SKM-1 treated with dmso at 0.1 percent for 144 hours (cell line): ENCODE measurements around the gene PIP5K1A.

Experiments used
- DNase-seq: peaks from one replicate; lab custom pipeline; 2025; ENCODE audit not compliant: unreplicated experiment; lab: John Stamatoyannopoulos, UW

The PIP5K1A gene

DNA sequence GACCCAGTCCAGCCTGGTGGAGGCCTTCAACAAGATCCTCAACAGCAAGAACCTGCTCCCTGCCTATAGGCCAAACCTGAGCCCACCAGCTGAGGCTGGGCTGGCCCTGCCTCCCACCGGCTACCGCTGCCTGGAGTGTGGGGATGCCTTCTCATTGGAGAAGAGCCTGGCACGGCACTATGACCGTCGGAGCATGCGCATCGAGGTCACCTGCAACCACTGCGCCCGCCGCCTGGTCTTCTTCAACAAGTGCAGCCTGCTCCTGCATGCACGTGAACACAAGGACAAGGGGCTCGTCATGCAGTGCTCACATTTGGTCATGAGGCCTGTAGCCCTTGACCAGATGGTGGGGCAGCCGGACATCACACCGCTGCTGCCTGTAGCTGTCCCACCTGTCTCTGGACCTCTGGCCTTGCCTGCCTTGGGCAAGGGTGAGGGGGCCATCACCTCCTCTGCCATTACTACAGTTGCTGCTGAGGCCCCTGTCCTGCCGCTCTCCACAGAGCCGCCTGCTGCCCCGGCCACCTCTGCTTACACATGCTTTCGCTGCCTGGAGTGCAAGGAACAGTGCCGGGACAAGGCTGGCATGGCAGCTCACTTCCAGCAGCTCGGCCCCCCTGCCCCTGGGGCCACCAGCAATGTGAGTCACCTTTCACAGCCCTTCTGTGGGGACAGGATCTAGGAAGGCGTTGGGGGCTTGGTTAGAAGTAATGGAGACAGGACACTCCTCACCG lies 89.6 kb downstream of the PIP5K1A start:
- DNase-seq, result no peak

DNA sequence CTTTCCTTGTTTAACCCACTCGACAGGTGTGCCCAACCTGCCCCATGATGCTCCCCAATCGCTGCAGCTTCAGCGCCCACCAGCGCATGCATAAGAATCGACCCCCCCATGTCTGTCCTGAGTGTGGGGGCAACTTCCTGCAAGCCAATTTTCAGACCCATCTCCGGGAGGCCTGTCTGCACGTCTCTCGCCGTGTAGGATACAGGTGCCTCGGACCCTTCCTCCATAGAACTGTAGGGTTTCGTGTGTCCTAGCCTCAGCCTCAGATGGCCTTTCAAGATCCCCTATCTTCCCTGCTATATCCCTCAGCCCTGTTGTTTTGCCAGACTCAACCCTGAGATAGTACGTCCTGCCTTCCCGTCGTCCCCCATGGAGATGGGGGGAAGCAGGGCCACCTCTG lies 90.2 kb downstream of the PIP5K1A start:
- DNase-seq, result no peak

DNA sequence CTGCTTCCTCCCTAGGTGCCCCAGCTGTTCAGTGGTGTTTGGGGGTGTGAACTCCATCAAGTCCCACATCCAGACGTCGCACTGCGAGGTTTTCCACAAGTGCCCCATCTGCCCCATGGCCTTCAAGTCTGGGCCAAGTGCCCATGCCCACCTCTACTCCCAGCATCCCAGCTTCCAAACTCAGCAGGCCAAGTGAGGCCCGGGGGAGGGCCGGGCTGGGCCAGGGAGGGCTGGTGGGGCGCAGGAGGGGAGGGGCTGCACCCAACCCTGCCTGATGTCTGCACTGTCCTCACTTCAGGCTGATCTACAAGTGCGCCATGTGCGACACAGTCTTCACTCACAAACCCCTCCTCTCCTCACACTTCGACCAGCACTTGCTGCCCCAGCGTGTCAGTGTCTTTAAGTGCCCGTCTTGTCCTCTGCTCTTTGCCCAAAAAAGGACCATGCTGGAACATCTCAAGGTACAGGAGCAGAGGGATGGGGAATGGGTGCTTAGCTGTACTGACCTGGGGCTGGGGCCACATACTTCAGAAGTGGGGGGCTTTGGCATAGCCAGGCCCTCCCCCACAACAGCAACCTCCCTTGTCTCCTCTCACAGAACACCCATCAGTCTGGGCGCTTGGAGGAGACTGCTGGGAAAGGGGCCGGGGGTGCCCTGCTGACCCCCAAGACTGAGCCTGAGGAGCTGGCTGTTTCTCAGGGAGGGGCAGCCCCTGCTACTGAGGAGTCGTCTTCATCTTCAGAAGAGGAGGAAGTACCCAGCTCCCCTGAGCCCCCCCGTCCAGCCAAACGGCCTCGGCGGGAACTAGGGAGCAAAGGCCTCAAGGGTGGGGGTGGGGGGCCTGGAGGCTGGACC lies 91.0 kb downstream of the PIP5K1A start:
- no peak for DNase-seq

DNA sequence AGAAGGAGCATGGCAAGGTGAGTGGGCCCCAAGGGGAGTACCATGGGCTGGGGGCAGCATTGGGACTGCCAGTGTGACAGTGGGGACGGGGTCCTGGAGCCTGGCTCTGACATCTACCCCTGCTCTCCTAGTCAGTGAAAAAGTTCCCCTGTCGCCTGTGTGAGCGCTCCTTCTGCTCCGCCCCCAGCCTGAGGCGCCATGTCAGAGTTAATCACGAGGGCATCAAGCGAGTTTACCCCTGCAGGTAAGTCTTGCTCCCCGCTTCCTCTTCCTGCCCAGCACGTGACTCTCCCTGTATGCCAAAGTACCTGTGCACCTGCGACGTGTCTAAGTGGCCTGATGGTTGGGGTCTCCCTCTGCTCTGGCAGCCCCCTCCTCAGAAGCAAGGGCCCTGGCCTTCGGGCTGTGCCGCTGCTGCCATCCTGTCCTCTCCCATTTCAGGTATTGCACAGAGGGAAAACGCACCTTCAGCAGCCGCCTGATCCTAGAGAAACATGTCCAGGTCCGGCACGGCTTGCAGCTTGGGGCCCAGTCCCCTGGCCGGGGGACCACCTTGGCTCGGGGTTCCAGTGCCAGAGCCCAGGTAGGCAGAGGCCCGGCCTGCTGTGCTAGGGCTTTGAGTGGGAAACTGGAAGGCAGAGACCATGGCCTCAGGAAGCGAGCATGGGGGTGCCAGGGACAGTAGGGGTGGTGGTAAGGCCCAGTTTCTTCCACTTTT lies 91.8 kb downstream of the PIP5K1A start:
- DNase-seq, result no peak

DNA sequence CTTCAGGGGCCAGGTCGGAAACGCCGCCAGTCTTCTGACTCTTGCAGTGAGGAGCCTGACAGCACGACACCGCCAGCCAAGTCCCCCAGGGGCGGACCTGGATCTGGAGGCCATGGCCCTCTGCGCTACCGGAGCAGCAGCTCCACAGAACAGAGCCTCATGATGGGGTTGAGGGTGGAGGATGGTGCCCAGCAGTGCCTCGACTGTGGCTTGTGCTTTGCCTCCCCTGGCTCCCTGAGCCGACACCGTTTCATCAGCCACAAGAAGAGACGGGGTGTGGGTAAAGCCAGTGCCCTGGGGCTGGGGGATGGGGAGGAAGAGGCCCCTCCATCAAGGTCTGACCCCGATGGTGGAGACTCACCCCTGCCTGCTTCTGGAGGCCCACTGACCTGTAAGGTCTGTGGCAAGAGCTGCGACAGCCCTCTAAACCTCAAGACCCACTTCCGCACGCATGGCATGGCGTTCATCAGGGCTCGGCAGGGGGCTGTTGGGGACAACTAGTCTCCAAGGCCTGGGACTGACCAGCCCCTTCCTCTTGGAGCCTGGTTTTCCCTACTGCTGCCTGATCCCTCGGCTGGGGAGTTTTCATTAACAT lies 92.5 kb downstream of the PIP5K1A start:
- DNase-seq, result no peak

DNA sequence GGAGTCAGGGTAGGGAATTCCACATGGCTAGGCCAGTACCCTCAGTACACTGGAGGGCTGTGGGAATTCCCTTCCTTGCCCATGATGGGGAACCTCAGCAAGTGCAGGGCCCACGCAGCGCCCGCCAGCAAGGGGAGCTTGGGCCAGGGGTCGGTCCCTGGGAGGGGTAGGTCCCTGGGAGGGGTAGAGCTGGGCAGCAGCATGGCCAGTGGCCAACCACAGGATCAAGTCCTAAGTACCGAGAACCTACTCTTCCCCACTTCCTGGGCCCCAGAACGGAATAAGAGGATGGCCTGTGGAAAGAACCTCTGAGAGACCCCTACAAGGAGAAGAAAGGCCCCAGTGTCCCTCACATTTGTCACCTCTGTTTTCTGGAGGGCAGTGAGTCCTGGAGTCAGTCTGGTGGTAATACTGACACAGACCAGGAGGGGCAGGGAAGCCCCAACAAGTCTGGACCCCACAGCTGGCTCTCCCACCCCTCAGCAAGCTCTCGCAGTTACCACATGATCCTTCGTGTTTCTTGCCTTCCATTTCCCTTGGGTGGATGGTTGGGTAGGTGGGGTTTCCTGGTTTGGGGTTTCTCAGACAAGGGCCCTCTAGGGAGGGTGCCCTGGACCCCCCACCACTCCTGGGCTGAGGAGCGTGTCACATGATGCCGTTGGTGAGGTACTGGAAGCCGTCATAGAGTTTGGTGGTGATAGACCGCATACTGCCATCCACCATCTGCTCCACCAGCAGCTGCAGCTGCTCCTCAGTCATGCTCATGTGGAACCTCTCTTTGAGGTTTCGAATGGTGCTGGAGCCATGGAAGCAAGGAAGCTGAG lies 94.1 kb downstream of the PIP5K1A start:
- no peak for DNase-seq

DNA sequence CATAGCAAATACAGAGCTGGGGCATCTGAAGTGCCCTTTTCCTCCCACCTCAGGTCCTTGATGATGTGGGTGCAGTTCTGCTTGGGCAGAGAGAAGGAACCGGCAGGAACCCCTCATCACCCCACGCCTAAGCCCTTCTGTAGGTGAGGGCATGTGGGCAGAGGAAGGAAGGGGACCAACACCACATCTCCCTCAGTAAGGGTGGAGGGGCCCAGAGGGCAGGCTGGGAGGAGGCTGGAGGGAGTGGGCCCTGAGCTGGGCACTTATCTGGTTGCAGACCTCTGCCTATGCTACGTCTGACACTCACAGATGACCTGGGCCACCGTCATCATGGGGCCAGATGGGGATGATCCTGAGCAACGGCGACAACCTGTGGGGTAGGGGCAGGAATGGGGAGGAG lies 94.7 kb downstream of the PIP5K1A start:
- no peak for DNase-seq

DNA sequence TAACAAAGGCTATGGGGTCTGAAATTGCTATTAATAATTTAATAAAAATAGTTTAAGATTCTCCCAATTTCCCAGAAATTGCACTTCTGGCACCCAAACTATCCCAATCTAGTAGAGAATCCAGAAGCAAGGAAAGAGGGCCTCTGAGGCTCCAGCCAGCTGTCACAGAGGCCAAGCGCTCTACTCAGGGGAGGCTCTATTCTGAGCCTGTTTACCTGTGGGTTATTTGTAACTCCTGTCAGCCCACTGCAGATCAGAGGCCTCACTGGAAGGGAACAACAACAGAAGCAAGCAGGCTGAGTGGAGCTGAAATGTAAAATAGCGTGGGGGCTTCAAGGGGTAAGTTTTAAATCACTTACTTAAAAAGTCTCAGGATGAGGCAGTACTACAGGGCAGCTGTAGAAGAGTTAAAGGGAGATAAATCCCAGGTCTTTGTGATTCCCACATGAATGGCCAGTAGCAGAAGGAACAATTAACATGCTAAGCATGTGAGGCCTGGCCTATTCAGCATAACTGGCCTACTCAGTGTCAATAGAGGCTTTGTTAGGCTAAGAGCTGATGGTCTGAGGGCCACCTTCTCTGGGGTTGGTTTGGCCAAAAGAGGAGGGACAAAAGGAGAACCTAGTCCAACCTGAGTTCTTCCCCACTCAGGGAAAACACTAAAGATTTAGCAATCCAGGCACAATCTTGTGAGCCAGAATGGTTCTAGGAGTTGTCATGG lies 96.5 kb downstream of the PIP5K1A start:
- no peak for DNase-seq
